8988T (cell line): ENCODE results near the gene RHOG.
A peak's percentile ranks its signal among the peaks of the same experiment; 100 is the strongest.
"Not testable (repeated sequence)": the region's sequence is repeated elsewhere in the genome, so short reads cannot be mapped to it uniquely, and the experiment has no call there.

ENCODE experiments used
- DNase-seq: peaks from one replicate; pipeline ENCODE4 v3.0.0; 2011

RHOG gene

GRCh38 chr11:3832816-3833215 is 7.9 kb downstream of the RHOG start:
- no peak for DNase-seq

- no peak for DNase-seq
These were observed 9.2 kb downstream of the RHOG start for GRCh38 chr11:3831378-3832239.

- DNase-seq: peak; percentile 3
These were observed 10.0 kb downstream of the RHOG start for GRCh38 chr11:3830730-3831129.

- no peak for DNase-seq
These were observed 10.7 kb downstream of the RHOG start for GRCh38 chr11:3830088-3830487.

- no peak for DNase-seq
These were observed 13.1 kb downstream of the RHOG start for GRCh38 chr11:3827434-3828186.

GRCh38 chr11:3826721-3827120 is 14.0 kb downstream of the RHOG start:
- DNase-seq: no peak

- no peak for DNase-seq
These were observed 15.1 kb downstream of the RHOG start for GRCh38 chr11:3825473-3826154.

GRCh38 chr11:3824714-3825472 is 15.9 kb downstream of the RHOG start:
- DNase-seq: peak; percentile 92

- DNase-seq: no peak
These were observed 16.8 kb downstream of the RHOG start for GRCh38 chr11:3823762-3824506.

- DNase-seq: no peak
These were observed 17.5 kb downstream of the RHOG start for GRCh38 chr11:3823303-3823702.

GRCh38 chr11:3822312-3822711 is 18.4 kb downstream of the RHOG start:
- DNase-seq: no peak

GRCh38 chr11:3820971-3821370 is 19.8 kb downstream of the RHOG start:
- no peak for DNase-seq

GRCh38 chr11:3817181-3817800 is 23.5 kb downstream of the RHOG start:
- DNase-seq: no peak

- DNase-seq: no peak
These were observed 24.1 kb downstream of the RHOG start for GRCh38 chr11:3816673-3817072.

GRCh38 chr11:3815845-3816244 is 24.9 kb downstream of the RHOG start:
- DNase-seq: no peak

- not testable (repeated sequence) for DNase-seq
These were observed 25.9 kb downstream of the RHOG start for GRCh38 chr11:3814832-3815231.

- no peak for DNase-seq
These were observed 29.8 kb downstream of the RHOG start for GRCh38 chr11:3810951-3811350.

- no peak for DNase-seq
These were observed 30.3 kb downstream of the RHOG start for GRCh38 chr11:3810446-3810845.

- DNase-seq: no peak
These were observed 31.2 kb downstream of the RHOG start for GRCh38 chr11:3809624-3809928.

GRCh38 chr11:3808861-3809623 is 31.7 kb downstream of the RHOG start:
- DNase-seq: peak; percentile 50
